ENCODE measurements around the gene RAB3GAP2.
"Not testable (repeated sequence)": the region's sequence is repeated elsewhere in the genome, so short reads cannot be mapped to it uniquely, and the experiment has no call there.

The RAB3GAP2 gene

DNA sequence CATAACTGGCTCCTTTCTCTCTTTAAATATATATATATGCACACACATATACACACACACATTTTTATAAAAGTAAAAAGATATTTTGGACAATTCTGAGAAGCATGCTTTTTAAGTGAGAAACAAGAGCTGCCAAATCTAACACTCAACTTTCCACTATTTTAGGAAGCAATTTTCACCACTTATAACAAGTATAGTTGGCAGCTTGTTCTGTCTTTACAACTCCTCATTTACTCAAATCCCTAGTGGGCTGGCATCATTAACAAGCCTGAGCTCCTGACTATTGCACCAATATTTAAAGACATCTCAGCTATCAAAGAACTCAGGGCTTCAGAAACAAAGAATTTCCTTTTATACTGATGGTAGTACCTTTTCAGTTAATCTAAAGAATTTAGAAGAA, 76.6 kb downstream of the RAB3GAP2 start:
- DNase-seq (ENCODE audit: low read depth), result no peak

DNA sequence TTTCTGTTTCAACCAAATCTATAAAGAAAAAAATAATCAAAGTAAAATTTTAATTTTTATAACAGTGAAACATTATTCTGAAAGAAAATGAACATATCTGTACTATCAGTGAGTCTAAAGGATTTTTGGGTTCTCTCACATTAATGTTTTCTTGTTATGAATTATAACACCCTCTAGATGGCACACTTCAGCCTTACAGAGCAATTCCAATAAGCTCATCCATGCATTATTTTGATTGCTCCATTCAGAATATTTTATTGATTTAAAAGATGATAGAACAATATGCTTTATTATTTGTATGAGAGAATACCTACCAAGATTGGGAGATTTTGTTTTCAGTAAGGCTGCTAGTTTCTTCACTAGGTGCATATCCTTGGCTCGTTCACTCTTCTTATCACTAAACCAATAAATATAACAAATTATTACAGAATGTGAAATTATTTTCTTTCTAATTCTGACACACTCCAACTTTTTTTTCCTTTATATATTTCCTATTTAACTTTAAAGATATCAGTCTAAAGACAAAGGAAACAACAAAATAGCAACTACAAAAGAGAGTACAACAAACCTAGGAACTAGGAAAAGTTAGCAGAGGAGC, 82.4 kb downstream of the RAB3GAP2 start:
- no peak for DNase-seq (ENCODE audit: low read depth)

DNA sequence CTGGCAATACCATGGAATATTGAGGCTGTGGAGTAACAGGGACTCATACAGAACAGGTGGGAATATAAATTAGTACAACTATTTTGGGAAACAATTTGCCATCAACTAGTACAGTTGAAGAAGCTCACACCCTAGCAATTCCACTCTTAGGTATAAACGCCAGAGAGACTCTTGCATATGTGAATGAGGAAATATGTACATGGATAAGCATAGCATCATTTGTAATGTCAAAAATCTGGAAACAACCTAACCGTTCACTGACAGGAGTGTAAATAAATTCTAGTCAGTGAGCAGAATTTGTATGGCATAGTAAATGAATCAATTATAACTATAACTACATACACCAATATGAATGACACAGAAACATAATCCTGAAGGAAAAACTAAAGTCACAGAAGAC, 83.7 kb downstream of the RAB3GAP2 start:
- DNase-seq (ENCODE audit: low read depth), result no peak

DNA sequence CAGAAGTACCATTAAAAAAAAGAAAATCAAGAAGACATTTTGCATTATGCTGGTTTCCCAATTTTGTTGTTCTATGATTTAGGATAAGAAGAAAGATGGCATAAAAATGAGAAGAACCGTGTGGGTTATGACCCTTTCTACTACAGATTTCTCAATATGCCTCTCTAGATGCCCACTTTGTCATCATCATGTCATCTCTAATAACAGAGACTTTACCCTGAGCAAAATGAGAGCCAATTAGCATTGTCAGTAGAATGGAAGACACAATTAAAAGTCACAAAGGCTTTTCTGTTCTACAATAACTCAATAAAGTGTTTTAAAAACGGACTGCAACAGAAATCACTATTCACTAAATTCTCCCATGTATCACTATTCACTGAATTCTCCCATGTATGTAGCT, 85.5 kb downstream of the RAB3GAP2 start:
- DNase-seq (ENCODE audit: low read depth), result no peak

DNA sequence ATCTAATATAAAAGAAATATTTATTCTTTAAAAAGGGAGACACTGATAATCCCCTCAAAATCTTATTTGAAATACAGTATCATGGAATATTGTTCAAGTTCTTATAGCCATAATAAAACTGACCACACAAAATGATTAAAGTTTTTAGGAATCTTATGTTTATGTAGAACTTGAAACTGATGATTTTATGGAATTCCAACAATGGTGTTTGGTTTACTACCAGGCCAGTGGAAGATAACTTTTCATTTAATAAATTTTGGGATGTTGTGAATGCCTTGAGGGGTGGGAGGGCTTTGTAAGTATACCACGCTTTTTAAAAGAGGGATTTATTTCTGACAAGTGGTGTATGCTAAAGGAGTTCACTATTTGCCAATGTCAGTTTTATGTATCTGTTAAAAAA, 87.7 kb downstream of the RAB3GAP2 start:
- no peak for DNase-seq (ENCODE audit: low read depth)

DNA sequence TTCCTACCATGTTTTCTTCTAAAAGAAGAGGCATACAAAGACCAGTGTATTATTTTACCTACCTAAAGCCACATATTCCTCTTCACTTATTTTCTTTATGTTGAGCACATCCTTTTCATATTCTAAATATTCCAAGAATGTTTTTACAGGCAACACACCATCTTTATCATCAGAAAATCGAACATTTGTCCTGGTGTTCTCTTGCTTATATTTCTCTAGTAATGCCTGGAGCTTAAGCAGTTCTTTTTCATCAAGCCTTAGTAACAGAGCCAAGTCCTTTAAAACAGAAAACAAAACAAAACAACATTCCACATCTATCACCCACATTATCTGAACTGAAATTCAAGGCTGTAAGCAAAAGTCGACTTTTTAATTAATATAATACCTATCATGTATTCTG, 89.6 kb downstream of the RAB3GAP2 start:
- DNase-seq (ENCODE audit: low read depth), result no peak

DNA sequence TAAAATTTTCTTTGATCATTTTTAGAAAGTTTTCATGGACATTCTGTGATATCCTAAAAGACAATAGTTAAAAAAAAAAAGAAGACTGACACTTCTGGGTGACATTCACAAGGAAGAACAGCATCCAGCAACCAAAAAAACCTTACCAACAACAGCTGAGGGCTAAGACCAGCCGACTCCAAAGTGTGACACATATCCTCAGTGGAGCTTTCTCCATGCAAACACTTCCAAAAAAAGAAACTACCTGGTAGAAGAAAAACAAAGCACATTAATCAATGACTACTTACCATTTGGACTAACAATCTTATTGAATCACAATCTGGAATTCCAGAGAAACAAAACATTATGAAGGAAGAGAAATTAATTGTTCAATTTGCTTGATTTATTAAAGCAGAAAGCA, 90.1 kb downstream of the RAB3GAP2 start:
- no peak for DNase-seq (ENCODE audit: low read depth)

DNA sequence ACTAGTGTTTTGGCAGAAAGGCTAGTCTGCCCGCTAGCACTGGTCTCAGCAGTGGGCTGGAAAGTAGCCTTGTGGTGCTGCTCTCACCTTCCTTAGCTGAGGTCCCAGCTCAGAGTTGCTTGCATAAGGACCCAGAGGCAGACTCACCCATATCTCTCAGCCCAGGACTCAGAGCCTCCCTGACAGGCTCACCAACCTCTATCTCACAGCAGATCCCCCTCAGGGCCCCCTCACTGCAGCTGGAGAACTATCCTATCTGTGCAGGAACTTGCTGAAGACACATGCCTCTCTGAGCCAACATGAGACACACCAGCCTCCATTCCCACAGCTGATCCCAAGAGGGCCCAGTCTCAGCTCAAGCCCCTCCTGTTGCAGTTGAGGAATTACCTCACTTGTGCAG, 95.7 kb downstream of the RAB3GAP2 start:
- no peak for DNase-seq (ENCODE audit: low read depth)

DNA sequence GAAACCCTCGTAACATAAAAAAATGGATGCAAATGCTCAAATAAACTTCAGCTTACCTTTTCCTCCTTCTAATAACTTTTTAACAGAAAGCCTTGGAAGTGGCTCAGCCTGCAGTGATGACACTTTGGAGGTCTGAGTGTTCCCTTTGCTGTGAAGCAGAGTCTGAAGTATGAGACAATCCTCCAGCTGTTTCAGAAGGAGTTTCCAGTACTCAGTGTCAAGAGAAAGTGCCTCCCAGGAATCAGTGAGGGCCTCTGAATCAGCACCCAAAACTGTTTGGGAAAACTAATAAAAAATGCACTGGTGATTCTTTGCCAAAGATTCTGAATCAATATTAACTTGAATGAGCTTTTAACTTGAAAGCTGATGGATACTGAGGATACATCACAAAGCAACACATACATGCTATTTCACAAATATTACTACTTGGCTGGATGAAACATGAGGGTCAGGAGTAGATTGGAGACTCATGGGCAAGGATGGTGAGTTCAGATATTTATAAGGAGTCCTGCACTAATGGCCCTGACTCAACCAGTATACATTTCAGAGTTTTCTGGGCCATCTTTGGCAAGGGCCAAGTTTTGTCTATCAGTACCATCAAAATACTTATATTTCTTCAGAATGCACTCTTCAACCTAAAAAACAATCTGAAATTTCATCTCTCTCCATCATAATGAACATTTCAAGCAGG, 101.3 kb downstream of the RAB3GAP2 start:
- no peak for DNase-seq (ENCODE audit: low read depth)

DNA sequence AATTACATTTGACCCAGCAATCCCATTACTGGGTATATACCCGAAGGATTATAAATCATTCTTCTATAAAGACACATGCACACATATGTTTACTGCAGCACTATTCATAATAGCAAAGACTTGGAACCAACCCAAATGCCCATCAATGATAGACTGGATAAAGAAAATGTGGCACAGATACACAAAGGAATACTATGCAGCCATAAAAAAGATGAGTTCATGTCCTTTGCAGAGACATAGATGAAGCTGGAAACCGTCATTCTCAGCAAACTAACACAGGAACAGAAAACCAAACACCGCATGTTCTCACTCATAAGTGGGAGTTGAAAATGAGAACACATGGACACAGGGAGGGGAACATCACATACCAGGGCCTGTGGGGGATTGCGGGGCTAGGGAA, 102.4 kb downstream of the RAB3GAP2 start:
- DNase-seq (ENCODE audit: low read depth), result not testable (repeated sequence)

DNA sequence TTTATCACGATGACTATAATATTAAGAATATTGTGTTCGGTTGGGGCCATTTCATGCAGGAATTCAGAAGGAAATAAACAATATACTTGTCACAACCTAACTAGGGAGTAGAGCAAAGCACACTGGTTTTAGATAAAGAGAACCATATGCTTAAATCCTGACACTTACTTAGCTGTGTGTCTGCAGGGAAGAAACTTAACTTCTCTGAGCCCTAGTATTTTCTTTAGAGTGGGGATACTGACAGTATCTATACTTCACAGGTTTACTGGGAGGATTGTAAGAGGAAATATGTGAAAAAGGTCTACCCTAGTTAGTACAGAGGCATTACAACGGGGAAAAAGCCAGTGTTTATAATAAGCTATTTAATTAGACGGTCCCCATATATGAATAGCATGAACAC, 105.4 kb downstream of the RAB3GAP2 start:
- DNase-seq (ENCODE audit: low read depth), result no peak

DNA sequence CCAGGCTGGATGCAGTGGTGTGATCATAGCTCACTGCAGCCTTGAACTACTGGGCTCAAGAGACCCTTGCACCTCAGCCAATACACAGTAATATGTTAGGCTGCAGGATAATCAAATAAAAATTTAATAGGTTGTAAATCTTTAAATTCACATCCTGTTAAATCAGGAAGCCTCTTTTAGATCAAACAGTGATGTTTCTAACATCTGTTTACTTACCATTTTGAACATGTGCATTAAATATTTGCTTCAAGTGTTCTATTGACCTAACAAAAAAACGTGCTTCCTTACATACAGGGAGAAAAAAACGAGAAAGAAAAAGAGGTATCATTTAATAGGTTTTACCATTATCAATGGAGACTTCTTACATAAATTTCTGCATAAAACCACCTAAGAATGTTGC, 107.7 kb downstream of the RAB3GAP2 start:
- no peak for DNase-seq (ENCODE audit: low read depth)

DNA sequence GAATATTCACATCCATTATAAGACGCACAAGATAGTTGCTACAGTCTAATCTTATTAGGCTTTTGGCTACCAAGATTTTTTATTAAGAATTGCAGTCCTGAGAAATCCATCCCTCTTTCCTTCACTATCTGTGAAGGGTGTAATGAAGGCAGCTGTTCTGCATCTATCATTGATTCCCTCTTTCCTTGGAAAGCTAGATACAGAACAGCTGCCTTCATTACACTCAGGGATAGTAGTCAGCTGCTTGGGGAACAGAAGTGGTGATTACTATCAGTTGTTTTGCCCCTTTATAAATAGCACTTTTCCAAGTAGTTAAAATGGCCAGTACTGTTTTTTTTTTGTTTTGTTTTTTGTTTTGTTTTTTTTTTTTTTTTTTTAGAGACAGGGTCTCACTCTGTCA, 108.1 kb downstream of the RAB3GAP2 start:
- no peak for DNase-seq (ENCODE audit: low read depth)

DNA sequence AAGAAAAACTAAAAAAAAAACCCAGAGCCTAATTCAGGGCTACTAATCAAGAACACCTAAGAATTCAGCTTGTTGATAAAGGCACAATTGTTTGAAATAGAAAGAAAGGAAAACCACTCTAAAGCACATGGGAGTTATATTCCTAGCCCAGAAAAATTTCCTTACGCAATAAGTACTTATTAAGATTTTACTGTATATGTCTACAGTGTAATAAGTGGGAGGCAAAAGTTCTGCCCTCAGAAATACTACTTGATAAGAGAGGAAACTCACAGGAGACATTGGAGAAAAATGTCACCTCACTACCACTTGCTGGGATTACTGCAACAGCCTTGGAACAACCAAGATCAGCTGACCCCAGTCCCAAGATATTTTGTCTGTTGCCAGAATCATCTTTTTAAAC, 112.2 kb downstream of the RAB3GAP2 start:
- no peak for DNase-seq (ENCODE audit: low read depth)

DNA sequence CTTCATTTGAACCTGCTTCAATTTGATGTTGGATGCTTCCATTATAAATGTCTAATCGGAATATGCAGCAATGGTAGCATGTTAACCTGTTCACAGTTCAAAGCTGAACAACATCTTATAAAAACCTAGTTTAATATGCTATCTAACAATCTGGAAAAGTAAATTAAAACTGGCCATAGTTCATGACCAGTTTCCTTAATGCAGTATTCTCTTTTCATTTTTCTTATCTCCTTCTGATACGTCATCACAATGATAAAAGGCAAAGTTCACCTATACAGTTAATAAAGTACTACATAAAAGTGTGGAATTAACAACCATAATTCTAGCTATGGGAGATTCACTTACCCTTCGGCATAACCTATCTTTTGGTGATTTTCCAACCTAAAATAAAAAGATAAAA, 113.2 kb downstream of the RAB3GAP2 start:
- DNase-seq (ENCODE audit: low read depth), result no peak

DNA sequence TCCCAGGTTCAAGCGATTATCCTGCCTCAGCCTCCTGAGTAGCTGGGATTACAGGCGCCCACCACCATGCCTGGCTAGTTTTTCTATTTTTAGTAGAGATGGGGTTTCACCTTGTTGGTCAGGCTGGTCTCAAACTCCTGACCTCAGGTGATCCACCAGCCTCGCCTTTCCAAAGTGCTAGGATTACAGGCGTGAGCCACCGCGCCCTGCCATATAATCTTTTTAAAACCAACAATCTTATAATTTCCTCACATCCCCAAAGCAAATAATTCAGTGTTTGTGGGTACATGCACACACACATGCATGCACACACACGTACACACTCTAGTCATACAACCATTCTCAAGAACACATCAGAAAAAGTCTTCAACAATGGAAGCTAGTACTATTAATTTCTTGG, 113.7 kb downstream of the RAB3GAP2 start:
- DNase-seq (ENCODE audit: low read depth), result not testable (repeated sequence)

DNA sequence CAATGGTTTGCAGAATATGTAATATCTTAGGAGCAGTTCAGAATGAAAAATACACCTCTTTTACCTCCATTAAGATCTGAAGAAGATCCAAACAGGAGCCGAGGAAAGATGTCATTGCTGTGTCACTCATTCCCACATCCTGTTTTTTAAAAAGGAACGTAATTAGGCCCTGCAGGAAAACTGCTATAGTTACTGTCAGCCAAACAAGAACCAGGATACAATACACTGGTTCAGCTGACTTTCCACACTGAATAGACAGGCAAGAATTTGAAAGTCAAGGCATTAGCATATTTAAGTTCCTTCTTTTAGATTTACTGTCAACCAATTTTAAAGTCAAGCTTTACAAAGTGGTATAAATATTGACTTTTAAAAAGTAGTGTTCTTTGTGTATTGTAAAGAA, 114.5 kb downstream of the RAB3GAP2 start:
- no peak for DNase-seq (ENCODE audit: low read depth)

DNA sequence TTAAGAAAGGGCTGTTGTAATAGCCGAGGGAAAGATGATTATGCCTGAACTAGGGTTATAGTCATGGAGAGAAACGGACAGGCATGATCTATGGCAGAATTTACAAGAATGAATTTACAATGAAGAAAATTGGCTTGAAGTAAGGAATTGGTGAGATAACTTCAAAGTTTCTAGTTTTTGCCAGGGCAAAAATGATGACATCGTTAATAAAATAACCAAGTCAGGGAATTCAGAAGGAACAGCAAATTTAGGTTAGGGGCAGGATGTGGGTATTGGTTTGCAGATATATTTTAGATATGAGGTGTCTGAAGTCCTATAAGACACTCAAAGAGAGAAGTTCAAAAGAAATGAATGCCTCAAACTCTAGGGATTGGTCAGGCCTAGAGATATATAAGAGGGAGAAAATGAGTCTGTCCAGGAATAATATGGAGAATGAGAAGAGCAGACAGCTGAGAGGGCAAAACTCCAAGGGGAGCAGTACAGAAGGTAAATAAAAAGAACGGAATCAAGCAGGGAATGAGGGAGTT, 115.6 kb downstream of the RAB3GAP2 start:
- no peak for DNase-seq (ENCODE audit: low read depth)

DNA sequence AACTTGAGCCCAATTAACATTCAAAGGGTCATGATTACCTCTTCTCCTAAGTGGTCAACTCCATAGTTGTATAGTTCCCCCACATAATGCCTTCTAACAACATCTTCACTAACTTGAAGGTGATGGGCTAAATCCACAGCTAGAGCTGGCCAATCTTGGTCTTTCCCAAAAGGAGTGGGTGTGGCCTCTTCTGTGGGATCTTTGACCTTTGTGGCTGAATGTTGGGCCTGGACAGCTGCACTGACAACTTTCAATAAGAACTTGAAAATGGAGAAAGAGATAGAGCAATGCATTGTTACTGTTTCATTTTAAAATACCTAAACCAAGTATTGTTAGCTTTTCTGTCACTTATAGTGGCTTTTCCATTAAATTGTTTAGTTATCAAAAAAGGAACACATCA, 119.1 kb downstream of the RAB3GAP2 start:
- DNase-seq (ENCODE audit: low read depth), result no peak

DNA sequence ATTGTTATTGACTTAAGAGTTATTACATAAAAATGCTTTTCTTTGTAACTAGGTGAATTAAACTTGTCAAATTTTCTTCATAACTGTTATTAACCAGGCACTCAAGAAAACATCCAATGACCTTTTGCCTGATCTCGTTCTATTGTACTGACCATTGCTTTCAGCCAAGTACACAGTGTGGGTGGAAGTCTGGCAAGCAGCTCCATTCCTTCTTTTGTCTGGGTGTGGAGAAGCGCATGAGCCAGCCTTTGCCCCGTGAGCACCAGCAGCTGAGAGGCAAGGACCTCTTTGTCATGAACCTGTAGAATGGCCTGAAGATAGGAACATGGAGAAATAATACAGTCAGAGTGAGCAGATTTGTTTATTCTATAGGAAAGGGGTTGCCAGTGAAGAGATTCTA, 120.8 kb downstream of the RAB3GAP2 start:
- DNase-seq (ENCODE audit: low read depth), result no peak

DNA sequence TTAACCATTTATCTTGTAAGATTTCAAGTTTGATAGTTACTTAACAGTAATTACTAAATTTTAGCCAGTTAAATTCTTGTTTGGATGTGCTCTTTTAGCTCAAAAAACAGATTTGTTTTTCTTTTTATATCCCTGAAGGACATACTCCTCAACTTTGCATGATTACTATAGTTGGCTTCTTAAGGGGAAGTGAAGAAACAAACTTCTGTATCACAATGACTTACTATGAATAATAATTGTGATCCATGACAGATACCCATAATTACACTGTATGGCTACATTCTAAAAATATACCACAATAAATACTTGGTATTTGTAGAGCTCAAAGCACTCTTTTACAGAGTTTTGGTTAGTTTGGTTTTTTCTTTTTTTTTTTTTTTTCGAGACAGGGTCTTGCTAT, 122.5 kb downstream of the RAB3GAP2 start:
- DNase-seq (ENCODE audit: low read depth), result no peak

DNA sequence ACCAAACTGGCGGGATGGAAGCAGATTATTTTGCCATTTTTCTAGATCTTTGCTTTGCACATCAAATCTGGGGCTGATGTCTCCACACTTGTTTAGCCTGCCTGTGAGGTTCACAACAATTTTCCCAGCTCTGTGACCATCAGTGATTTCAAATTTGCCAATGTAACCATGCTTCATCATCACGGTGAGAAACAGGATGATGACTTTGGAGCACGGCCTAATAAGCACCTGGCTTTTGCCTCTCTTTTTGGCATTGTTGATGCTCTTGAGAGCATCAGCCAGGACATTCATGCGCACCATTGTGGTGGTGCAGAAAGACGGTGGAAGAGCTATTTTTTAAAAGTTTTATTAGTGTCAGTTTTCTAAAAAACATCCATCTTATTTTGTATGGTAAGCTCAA, 128.2 kb downstream of the RAB3GAP2 start:
- DNase-seq (ENCODE audit: low read depth), result no peak

DNA sequence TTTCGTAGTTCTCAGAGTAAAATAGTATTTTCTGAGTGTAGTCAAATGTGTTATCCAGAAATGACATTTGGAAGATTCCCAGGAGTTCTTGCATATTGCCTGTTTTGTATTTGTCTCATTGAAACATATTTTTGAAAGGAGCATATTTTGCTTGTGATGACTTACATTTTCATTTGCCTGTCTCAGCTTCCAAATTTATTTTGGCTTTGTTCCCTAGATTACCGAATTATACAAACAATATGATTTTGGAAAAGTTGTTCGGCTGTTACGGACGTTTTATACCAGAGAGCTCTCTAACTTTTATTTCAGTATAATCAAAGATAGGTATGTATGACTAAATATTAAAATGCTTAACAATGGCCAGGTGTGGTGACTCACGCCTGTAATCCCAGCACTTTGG, 132.3 kb downstream of the RAB3GAP2 start:
- no peak for DNase-seq (ENCODE audit: low read depth)
